GM18909 (cell line): Measurements from ENCODE around the gene ESAM.
"Not testable (repeated sequence)": the region's sequence is repeated elsewhere in the genome, so short reads cannot be mapped to it uniquely, and the experiment has no call there.

Experiments
- ATAC-seq: cut with Tn5 transposase; IDR thresholded peaks from one replicate; pipeline ENCODE4 v1.9.1; 2021; ENCODE audit warnings: mild to moderate bottlenecking; ENCODE audit not compliant: unreplicated experiment, poor library complexity

Gene ESAM

DNA sequence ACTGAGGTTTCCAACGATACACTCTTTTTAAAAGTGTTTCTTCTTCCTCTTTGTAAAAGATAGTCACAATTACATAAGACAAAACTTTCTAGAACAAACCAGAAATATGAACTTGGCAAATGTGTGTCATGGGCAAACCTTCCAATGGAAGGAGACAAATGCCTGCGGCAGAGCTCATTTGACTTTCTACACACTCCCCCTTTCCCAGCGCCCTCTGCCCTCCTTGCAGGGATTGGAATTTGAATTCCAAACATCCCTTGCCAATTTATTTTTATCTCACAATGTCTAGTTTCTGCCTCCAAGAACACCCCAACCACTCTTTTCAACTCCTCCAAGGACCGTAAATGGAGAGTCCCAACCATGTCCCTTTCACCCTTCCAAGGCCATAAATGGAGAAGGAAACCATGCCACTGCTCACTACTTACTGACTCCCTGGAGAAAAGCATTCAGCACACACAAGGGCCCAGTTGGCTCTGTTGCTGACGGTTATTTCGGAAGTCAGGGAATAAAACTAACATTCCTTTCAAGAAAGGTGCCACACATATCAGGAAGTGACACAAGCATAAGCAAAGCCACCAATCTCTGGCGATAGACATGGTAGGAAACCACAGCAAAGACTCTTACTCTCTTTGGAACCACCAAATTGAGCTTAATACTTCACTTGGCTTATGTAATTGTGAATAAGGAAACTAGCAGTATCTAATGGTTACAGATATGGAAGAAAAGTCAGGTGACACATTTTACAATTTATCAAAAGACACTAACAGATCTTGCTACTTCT is 15.0 kb upstream of the ESAM start:
- no peak for ATAC-seq

DNA sequence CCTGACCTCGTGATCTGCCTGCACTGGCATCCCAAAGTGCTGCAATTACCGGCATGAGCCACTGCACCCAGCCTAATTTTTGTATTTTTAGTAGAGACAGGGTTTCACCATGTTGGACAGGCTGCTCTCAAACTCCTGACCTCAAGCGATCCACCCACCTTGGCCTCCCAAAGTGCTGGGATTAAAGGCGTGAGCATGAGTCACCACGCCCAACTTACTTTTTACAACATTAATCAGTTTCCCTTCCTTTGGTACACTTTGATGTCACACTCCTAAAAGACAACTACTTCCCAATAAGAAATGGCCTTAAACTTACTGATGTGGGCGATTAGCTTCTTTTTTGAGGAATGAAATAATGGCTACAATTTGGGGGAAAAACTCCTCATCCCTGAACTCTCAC is 8.9 kb upstream of the ESAM start:
- not testable (repeated sequence) for ATAC-seq

DNA sequence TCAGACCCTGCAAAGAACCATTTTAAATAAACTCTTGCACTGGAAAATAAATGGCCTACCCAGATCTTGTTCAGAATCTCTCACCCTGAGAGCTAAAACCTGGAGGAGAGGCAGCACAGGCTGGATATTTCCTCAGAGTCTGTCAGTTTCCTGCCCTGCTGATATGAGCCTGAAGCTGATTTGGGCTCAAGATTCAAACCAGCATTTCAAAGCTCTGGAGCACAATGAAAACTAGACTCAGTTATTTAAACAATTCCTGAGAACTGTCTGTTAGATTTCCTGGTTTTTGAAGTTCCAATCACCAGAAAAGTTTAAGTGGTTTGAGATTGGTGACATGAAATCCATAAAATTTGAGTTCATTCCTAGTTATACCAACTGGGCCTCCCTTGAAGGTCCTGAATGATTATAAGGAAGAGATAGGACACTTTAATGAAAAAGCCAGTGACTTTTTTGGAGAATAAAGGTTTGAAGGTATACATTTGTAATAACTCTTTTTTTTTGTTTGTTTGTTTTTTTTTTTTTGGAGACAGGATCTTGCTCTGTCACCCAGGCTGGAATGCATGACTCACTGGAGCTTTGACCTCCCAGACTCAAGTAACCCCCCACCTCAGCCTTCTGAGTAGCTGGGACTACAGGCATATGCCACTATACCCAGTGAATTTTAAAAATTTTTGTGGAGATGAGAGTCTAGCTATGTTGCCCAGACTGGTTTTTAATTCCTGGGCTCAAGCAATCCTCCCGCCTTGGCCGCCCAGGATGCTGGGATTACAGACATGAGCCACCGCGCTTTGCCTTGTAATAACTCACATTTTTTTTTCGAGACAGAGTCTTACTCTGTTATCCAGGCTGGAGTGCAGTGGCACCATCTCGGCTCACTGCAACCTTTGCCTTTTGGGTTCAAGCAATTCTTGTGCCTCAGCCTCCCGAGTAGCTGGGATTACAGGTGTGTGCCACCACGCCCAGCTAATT is 8.0 kb upstream of the ESAM start:
- no peak for ATAC-seq

DNA sequence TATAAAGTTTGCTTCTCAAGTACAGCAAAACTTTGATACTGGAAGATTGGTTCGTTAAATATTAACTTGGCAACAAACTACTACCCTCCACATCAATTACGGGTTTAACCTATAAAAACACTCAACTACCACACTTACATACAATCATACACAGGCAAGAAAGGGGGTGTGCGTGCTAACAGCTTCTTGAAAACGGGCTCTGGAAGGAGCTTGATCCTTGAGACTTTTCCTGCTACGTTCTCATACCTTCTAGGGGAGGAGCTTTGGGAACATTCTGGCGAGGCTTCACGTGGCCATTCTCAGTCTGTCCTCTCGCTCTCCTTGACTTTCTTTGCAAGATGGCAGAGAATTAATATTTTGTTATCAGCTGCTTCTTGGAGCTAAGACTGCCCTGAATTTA is 6.8 kb upstream of the ESAM start:
- ATAC-seq: no peak

DNA sequence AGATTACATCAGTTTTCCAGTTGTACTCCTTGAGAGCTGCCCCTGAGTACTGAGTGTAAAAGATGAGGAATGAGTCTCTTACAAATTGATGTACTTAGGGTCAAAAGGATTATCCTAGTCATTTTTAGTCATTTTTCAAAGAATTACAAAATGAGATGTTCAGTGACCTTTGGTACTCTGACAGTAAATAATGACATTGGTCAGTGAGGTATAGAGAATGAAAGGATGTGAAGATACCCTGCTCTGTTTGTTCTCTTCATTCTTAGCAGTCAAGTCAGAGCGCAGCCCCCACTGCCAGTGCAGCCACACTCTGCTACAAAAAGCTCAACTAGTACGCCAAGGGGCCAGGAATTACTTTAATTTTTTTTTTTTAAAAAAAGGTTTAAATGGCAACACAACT is 4.1 kb upstream of the ESAM start:
- ATAC-seq: no peak

DNA sequence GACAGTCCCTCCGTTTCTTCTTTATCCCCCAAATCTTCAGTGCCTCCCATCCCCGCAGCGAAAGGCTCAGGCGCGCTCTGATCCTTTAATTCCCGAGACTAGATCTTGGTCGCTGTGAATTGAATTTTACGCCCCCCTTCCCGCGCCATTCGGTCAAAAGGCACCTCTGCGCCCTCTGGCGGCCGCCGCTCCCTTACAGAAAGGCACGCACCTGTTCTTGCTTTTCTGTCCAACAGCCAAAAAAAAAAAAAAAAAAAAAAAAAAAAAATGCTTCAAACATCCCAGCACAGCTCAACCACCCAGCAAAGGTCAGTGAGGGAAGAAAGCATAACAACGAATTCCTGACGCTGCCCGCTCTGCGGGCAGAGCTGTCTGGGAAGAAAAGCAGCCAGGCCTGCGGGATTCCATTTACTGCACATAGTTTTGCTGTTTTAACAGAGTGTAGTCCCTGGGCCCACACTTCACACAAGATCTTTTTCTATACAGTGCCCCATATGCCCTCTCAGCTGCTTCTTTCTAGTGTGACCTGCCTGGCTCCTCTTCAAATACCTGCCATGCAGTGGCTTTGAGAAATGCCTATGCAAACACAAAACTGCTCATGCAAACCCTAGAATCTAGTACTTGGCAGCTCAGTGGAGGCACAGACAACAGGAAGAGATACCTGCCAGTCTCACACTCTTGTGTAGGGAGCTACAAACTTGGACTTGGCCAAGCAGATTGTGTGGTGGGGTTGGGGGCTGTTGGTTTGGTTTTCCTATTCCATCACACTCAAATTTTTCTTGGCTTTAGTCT is 1.3 kb upstream of the ESAM start:
- ATAC-seq: peak; percentile 29

DNA sequence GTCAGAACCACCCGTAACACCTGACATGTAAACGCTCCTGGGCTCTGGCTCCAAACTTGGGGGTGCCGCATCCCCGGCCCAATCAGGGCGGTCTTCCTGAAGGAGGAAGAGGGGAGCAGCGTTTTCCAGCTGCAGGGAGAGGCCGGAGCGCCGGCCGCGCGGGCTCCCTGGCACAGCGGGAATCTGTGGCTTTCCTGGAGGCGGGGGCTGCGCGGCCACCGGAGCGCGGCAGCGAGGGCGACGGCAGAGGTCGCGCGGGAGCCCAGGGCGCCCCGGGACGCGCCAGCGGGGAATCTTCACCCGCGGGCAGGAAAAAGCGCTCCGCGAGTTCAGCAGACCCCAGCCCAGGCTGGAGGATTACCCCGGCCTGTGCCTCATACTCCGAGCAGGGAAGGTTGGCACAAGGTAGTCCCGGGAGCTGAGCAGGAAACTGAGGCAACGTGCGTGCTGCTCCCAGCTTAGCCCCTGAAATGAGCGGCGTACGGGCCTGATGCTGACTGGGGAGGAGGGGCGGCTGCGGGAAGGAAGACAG is 600 bp upstream of the ESAM start:
- peak; percentile 6 for ATAC-seq

DNA sequence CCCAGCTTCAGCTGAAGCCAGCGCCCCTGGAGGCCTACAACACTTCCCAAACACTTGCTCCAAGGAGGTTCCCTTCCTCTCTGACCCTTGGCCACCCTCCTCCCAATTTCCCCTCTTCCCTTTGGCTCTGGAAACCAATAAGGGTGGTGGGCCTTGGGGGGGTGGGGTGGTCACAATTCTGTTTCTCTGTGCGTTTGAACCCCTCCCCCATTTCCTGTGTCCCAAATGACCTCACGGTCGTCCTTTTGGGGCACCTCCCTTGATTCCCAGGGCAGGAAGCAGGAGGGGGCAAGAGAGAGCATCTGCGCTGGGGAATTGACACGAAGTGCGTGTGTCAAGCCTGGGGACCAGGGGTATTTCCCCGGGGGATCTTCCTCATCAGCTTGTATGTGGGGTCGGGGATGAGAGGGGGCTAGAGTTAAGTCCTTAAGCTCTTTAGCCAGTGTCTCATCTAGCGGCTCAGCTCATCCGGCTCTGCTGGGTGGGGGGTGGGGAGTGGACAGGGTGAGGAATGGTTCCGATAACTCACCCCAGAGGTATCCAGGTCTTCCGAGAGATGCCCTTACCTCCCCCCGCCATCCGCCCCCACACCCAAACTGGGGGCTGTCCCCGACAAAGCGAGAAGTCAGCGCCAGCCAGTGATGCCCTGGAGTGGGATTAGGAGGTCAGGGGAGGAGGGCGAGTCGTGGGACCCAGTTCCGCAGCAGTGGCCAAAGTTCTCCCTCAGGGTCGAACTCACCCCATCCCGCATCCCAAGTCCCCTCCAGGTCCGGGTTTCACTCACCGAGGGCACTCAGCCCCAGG is 587 bp downstream of the ESAM start:
- ATAC-seq: no peak

DNA sequence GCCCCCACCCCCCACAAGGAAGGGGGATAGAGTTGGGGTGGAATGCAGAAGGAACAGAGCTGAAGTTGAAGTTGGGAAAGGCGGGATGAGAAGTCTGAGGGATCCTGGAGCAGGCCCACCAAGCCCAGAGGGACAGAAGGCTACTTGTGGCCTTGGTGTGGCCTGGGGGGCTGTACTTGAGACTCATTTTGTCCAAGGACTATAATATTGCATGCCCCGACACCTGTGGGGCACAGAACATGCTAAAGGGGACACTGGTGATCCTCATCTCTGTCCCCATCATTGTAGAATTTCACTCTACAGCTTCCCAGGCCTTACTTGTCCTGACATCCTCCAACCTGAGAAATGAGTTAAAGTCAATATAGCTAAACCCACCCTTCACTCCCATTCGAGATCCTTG is 1.3 kb downstream of the ESAM start:
- ATAC-seq: no peak

DNA sequence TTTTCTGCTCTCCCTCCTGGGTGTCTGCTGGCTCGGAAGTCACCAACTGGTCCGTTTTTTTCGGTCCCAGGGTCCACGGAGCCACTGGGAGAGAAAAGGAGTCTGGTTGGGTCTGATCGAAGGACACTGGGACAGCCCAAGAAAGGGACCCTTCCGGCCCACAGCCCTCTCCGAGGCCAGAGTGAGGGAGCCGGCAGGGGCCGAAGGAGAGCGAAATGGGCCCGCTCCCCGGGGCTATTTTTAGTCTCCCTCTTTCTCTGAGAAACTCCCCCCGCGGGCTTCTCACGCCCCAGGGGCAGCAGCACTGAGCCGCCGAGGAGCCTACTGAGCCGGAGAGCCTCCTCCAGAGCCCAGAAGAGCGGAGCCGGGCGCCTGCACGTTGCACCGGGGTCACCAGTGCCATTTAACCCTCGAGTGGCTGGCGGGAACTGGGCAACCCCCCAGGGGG is 1.9 kb downstream of the ESAM start:
- no peak for ATAC-seq

DNA sequence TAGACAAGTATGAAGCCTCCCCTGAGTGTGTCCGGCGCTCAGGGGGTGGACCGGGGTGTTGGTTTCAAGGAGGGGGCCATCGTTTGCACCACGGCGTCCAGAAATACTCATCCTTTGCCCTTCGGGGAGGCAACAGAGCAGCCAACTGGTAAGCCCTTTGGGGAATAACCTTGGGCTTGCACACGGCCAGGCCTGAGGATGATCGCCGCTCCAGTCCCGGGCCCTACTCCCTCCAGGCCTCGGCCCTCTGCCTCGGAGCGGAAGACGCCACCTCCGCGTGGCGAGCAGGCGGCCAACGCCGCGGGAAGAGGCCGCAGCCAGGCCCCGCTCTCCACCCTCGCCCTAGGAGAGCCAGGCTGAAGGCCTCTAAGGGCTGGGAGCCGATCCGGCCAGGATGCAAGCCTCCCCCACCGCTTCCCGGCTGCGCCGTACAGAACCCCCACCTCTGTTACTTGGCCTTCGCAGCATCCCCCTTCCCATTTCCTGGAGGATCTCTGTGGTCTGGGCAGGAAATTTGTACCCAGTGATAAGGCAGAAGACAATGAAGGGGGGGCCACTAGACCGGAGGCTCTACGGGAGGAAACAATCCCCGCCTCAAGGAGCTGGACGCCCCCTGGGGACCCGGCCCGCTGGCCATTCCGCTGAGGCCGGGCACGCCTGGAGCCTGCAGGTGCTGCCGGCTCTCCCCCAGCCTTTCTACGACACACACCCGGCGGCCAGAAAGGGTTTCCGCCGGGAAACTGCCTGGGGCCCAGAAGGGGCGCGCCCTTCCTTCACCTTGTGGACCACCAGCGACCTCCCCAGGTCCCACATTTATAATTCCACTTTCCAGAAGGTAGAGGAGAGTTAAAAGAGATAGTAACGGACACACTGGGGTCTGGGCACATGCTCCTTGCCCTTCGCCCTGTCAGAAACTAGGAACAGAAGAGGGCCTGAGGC is 2.6 kb downstream of the ESAM start:
- ATAC-seq: no peak

DNA sequence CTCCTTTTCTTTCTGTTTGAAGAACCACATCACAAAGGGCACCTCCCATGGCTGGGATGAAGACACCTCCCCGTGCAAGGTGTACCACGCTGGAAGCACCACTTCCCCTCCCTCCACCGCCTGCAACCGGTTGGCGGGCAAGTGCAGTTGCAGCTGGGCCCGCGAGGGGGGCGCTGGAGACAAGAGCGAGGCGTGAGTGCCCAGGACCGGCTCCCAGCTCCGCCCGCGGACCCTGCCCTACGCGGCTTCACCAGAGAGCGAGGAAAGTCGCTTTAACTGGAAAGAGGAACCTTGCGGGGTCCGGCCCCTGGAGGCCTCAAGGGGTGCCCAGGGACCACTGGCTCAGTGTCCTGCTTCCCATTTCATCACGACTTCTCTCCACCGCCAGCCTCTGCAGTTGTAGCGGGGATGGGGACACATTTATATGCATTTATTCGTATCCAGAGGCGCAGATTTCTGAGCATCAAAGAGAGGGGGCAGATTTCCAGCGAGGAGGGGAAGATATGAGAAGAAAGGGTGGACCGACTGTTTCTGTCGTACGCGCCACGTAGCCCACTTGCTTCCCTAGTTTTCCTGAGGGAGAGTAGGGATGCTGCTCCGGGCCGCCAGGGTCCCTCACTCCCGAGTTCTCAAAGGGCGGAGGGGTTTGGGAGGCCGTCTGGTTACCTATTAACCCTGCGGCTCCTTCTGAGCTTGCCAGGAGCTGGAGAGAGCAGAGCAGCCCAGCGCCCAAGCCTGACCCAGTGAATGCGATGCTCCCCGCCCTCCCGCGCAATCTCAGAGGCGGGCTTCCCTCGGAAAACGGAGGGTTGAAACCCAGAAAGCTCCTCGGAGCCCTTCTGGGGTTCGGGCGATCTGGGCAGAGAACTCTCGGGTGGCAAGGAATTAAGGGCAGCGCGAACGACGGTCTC is 3.5 kb downstream of the ESAM start:
- ATAC-seq: peak; percentile 65

DNA sequence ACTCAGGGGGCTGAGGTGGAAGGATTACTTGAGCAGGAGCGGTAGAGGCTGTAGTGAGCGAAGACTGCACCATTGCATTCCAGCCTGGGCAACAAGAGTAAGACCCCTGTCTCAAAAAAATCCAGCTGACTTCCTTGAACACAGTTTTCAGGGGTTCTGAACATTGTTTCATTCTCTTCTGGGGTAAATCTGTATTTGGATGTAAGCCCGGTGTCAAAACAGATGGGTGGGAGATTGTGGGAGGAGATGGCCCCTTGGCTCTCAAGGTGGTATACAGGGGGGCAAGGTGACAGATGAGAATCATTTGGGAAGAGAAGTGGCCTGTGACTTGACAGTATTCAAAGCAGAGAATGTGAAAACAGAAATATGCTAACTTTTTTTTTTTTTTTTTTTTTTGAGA is 4.8 kb downstream of the ESAM start:
- no peak for ATAC-seq

DNA sequence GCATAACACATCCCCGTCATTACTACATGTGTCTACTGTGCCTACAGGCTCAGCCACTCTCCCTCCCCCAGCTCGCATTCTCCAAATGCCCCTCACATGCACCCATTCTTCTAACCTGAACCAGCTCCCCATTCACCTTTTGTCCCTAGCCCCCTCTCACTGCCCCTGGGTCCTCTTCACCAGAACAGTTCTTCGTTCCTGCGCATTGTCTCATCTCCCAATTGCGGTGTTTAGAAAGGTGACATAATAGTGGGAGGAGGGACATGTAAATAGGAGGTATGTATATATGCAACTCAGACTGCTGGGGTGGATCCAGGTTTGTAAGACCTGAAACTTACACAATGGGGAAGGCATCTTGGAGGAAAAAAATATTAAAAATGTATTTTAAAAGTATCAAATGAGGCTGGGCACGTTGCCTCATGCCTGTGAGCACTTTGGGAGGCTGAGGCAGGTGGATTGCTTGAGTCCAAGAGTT is 5.3 kb downstream of the ESAM start:
- ATAC-seq: no peak

DNA sequence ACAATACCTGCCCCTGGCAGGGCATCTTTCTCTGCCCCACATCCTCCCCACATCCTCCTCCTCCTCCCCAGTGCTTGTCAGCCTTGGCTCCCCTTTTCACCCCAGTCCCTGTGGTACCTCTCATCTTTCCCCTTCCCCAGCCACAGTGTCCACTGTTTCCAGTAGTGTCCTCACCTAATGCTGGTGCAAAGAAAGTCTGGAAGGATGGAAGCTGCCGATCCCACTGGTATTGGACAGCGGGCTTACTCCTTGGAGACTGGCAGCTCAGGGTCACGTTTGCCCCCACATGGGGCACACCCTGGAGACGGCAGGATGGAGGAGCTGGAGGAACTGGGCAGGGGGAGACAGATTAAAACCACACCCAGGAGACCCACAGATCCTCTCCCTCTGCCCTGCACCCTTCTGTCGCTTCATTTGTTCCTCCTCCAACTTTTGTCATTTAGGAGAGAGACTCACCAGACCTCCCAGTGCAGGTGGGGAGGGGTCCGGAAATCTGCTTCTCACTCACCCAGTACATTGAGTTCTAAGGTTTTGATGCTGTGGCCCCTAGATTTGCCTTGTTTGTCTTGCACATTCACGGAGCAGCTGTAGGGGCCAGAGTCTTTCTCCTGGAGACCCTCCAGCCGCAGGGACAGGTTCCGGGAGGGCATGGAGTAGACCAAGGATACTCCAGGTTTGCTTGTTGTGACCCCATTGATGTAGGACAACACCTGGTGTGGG is 5.9 kb downstream of the ESAM start:
- ATAC-seq: no peak

DNA sequence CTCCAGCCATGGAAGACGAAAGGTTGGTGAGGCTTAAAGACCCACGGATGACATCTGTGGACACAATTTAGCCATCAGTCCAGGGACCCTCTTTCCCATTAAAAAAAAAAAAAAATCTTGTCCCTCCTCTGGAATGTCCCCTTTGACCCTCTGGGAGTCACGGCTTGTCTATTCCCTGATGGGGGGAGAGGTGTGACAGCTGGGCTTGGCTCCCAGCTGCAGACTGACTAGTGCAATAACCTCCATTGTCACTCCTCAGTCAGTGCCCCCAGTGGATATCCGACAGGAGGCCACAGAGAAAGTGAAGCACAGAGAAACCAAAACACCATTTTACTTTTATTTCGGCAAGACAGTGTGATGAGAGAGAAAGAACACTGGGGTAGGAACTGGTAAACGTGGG is 7.4 kb downstream of the ESAM start:
- no peak for ATAC-seq

DNA sequence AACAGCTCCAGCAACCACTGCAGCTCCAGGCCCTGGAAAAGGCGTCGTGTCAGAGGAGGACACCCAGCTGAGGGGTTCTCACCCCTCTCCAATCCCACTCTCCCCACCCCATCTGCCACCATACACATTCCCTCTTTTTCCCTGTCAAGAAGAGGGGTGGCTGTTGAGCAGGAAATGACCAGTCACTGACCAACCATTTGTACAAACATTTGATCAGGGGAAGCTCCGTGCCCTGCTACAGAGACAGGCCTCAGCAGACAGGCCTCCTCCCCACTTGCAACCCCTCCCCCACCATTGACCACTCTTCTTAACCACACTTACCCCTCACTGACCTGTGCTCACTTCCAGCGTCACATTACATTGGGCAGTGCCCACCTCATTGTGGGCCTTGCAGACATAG is 7.8 kb downstream of the ESAM start:
- ATAC-seq: no peak
